Activated CD8-positive, alpha-beta memory T cell treated with anti-CD3 and anti-CD28 coated beads for 48 hours (primary cell): ENCODE data around the gene SLC19A3.

ENCODE experiments used
- DNase-seq, 3 experiments: peaks; one replicate each; pipeline ENCODE4 v3.0.0-alpha.2; 2020; ENCODE audit warnings: low read depth in 2 of 3, low spot score in 2 of 3

SLC19A3 gene

GRCh38 chr2:227634201-227634600, 83.6 kb downstream of the SLC19A3 start:
- DNase-seq, result no peak
